Endothelial cell of hepatic sinusoid (primary cell): ENCODE measurements around the gene MEGF6.

Experiments
- in situ Hi-C: cut with HindIII; loops from 2 replicates; pipeline ENCODE4 v1.10.0; 2017; ENCODE audit warnings: low sequenced_read_pairs

MEGF6 gene

DNA sequence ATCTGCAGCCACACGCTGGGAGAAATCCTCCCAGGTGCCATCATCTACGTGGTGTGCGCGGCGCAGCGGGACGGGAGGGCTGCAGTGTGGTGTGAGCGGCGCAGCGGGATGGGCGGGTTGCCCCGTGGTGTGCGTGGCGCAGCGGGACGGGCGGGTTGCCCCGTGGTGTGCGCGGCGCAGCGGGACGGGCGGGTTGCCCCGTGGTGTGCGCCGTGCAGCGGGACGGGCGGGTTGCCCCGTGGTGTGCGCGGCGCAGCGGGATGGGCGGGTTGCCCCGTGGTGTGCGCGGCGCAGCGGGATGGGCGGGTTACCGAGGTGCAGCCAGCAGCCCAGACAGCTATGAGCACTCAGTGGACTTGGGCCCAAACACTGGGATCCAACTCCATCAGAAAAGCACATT, 33.9 kb upstream of the MEGF6 start:
- in situ Hi-C loops = loop anchor here (10.0 kb wide), 1 partner anchor 100 kb away; no protein-coding TSS in a partner anchor

DNA sequence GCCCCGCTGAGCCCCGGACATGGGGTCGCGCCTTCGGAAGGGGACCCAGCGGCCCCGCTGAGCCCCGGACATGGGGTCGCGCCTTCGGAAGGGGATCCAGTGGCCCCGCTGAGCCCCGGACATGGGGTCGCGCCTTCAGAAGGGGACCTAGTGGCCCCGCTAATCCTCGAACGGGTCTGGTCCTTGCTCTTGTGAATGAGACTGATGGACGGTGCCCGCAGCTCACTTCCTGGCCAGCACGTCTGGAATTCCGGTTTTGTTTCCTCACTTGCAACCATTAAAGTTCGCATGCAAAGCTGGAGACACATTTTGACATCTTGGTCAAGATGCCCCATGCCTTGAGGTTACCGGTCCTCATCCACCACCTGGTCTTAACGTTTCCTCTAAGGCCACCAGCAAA, 33.0 kb upstream of the MEGF6 start:
- in situ Hi-C loops = loop anchor here (10.0 kb wide), 1 partner anchor 101 kb away; no protein-coding TSS in a partner anchor

GRCh38 chr1:3642919-3643675, 31.8 kb upstream of the MEGF6 start:
- in situ Hi-C loops = loop anchor here (10.0 kb wide), 1 partner anchor 102 kb away; no protein-coding TSS in a partner anchor

- in situ Hi-C loops = loop anchor here (10.0 kb wide), 1 partner anchor 103 kb away; no protein-coding TSS in a partner anchor
Measured at GRCh38 chr1:3641816-3642215, 30.5 kb upstream of the MEGF6 start.

DNA sequence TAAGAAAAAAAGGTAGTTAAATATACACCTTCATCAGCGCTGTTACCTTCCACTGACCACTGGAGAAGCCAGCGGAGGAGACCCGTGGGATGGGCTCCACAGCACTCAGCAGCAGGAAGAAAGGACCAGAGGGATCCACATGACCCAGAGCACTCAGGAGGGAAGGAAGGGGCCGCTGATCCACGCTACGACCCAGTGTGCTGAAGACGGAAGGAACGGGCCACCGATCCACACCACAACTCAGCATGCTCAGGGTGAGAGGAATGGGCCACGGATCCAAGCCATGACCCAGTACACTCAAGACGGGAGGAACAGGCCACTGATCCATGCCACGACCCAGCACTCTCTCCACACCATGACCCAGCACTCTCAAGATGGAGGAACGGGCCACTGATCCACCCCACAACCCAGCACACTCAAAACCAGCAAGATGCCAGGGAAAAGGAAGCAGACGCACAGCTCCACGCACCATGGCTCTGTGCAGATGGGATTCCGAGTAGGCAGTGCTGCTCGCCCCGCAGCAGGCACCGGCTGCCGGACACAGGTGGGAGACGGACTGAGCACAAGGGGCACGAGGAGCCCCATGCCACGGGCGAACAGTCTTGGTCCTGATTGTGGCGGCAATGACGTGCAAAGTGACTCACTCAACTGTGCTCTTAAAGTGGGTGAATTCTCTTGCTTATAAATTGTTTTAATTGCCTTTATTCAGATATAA, 29.9 kb upstream of the MEGF6 start:
- in situ Hi-C loops = loop anchor here (10.0 kb wide), 1 partner anchor 104 kb away; no protein-coding TSS in a partner anchor

DNA sequence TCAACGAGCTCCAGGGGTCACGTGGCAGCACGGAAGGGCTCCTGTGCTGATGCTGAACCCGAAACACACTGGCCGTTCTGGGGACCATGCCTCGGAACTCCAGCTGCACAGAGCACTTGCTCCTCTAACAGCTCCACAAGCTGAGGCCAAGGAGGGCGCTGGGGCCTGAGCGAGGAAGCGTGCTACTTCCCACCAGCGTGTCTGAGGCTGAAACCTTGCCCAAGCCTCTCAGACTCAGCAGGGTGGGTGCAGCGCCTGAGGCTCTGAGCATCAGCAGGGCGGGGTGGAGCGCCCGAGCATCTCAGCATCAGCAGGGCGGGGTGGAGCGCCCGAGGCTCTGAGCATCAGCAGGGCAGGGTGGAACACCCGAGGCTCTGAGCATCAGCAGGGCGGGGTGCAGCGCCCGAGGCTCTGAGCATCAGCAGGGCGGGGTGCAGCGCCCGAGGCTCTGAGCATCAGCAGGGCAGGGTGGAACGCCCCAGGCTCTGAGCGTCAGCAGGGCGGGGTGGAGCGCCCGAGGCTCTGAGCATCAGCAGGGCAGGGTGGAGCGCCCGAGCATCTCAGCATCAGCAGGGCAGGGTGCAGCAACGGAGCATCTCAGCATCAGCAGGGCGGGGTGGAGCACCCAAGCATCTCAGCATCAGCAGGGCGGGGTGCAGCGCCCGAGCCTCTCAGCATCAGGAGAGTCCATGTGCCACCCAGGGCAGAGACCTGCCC, 29.0 kb upstream of the MEGF6 start:
- in situ Hi-C loops = loop anchor here (10.0 kb wide), 1 partner anchor 105 kb away; no protein-coding TSS in a partner anchor

DNA sequence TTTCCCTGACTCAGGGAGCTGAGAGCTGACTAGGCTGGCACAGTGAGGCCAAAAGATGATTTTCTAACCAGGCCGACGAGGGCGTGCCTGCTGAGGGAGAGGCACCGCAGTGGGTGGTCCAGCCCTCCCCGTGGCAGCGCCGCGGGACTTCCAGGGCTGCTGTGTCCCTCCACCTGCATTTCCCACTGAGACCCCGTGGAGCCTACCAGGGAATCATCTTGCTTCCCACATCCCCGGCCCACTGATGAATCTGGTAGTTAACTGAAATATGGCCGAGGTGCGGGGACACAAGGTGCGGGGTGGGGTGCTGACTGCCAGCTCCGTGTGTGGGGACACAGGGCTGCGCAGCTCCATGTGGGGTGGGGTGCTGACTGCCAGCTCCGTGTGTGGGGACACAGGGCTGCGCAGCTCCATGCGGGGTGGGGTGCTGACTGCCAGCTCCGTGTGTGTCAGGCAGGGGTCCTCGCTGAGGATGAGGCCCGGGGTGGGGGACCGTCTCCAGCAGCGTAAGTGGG, 28.1 kb upstream of the MEGF6 start:
- in situ Hi-C loops = no loop called here

DNA sequence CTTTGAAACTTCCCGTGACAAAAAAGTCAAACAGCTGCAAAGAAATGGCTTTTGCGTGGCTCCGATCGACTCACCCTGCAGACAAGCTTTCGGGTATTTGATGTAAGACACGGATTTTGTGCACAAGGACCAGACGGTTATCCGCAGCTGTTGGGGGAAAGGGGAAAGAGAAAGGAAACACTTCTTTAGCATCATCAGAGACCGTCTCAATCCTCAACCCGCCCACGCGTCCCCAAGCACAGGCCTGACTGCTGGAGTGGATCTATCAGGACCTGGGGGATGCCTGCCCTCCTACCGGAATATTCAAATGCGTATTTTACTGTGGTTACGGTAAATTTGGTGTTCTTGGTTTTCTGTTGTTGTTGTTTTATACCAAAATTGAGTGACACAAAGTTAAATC, 27.4 kb upstream of the MEGF6 start:
- in situ Hi-C loops = no loop called here

GRCh38 chr1:3638027-3638426, 26.7 kb upstream of the MEGF6 start:
- in situ Hi-C loops = no loop called here

GRCh38 chr1:3636531-3636930, 25.2 kb upstream of the MEGF6 start:
- in situ Hi-C loops = no loop called here

DNA sequence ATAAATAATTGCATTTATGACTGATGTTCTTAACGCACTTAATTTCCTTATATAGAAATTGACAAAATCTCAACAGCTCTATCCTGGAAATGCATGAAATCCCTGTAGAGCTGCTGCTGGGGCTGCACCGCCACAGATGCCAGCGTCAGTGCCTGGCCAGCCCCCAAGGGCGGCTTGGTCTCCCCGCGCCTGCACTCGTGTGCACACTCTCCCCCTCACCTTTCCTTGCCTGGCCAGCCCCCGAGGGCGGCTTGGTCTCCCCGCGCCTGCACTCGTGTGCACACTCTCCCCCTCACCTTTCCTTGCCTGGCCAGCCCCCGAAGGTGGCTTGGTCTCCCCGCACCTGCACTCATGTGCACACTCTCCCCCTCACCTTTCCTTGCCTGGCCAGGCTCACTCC, 24.8 kb upstream of the MEGF6 start:
- in situ Hi-C loops = no loop called here

GRCh38 chr1:3634059-3634800, 22.9 kb upstream of the MEGF6 start:
- in situ Hi-C loops = no loop called here

DNA sequence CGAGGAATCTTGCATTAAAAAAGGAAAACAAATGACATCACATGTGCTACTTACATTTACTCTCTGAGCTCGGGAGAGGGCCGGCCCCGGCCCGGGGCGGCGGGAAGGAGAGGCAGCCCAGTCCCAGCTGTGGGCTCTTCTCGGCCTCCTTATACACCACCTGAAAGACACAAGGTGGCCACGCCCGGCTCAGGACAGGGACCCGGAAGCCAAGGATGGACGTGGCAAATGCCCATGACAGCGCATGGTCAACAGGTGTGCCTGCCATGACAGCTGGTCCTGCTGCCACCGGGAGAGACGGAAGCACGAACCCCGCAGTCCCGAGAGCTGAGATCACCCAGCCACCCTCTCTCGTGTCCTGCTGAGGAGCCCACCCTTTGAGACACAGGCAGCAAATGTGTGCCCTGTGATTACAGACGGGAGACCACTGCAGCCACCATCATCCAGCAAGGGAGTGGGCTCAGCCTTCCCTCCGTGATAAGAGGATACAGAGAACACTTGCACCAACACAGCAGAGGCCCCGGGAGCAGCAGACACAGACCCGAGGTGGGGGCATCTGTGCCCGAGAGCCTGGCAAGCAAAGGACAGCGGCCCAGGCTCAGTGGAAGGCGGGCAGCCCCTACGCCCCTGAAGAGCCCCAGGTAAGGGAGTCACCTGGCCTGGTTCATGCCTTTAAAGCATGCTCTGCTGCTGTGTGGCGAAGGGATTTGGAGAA, 22.2 kb upstream of the MEGF6 start:
- in situ Hi-C loops = no loop called here

DNA sequence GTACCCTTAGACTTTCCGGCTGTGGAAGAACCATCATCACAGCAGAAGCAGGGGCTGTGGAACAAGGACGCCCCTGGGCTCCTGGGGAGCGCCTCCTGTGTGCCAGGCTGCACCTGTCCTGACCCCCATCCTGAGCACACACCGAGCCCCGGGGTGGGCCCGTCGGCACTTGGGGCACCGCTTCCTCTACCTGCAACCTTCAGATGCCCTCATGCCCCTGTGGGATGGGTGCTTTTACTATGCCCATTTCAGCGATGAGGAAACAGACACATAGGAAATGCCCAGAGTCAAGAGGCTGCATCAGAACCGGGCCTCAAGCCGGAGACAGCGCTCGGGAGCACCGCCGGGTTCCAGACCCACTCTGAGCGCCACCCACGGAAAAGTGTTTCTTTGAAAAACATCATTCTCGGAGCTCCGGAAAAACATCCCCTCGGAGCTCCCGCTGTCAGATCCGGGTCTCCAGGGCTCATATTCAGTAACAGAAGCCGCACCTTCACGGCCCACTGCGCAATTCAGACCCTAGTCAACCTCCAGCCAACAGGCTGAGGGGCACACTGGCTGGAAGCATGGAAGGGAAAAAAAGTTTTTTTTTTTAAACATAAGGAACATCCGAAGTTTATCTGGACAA, 21.5 kb upstream of the MEGF6 start:
- in situ Hi-C loops = no loop called here

DNA sequence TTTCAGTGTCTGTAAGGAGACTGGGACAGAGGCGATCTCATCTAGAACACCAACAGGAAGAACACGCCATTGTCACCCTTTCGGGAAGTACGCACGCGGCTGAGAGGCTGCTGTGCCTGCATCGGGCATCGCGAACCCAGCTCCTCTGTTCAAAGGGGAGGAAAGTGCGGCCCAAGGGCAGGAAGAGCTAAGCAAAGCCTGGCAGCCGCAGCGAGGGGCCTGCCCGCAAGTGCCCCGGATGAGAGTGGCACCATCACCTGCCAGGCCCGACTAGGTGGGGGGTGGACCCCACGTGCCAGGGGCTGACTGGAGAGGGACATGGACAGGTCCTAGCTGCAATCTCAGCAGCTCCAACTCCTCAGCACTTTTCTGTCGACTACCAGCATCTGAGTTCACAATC, 21.0 kb upstream of the MEGF6 start:
- in situ Hi-C loops = no loop called here

DNA sequence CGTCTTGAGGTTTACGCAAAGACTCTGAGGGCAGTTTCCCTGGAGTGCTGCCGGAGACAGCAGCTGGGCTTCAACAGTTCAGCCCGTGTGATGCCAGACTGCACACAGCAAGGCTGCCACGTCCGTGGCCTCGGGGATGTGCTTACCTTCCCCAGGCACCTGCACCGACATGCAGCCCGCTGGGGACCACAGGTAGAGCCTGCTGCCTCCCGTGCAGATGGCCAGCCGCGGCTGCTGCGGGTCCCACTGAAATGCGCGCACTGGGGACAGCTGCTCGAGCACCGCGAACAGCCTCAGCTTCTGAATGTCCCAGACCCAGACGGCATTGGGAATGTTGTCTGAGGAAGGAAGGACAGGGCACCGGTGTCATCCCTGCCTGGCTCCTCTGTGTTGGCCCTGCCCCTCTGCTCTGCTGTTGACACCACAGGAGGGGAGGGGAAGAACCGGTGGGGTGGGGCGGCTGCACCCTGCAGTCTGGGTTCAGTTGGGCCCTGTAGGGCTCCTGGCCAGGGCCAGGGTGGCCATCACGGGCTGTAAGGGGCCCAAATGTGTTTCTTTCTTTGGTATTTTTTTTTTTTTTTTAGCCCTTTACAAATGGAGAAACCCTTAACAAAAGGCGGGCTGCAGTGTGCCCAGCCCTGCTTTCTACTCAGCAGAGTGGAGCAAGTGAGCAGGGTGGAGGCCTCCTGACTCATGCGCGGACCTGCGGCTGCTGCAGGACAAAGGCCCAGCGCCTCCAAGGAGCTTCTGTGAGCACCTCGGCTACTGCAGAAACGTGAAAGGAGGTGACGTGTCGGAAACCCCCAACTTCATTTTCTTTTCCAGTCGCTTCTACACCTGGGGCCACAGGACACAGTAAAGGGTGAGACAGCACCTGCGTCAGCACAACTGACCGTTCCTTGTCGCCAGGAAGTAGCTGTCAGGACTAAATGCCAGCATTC, 20.3 kb upstream of the MEGF6 start:
- in situ Hi-C loops = no loop called here

DNA sequence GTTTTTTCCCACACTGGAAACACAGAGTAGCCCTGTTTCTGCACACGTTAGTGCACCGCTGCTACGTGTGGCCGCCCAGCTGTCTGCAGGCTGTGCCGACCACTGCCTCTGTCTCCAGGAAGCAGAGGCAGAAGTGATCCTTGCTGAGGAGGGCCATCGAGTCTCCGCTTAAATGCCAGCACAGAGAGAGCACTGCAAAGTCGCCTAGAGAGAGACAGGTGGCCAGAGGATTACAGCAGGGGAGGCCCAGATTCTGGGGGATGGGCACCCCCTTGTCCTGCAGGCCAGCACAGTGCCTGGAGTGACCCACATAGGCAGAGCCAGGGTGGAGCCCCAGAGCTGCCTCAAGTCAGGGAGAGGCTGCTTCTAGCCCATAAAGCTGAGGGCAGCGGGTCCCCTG, 19.6 kb upstream of the MEGF6 start:
- in situ Hi-C loops = no loop called here

DNA sequence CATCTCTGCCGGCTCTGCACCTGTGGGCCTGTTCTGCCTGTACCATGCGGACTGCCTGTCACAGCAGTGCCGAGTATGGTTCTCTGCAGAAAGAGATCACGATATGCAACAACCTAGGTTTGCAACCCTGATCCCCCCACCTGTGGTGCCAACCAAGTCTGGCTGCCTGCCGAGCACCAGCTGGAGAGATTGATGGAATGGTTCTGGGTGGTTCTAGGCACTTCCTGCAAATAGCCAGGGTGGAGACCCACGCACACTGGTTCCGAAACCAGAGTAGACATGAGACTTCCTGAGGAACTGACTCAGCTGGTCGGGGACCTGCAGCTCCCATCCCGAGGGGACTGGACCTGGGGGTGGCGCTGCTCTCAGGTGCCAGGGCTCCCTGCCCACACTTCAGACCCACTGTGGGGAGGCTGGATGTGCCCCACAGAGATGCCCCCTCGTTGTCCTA, 18.9 kb upstream of the MEGF6 start:
- in situ Hi-C loops = no loop called here
